ENCODE data around the gene AGBL1.

Gene AGBL1

GRCh38 chr15:86275361-86275760, 195.7 kb downstream of the AGBL1 start:
- no peak overlapping the region for H3K4me2 ChIP-seq (ENCODE audit: insufficient read depth, low read length)
- ATAC-seq (ENCODE audit: insufficient read depth, low read depth), result no peak
- no peaks in the 10 kb centered on the region for H3K79me2 ChIP-seq (ENCODE audit: insufficient read depth, low read length)
- no peak overlapping the region for H3K27ac ChIP-seq (ENCODE audit: low read length)
- no peaks in the 10 kb centered on the region for H3K27me3 ChIP-seq (ENCODE audit: insufficient read depth, low read length, poor library complexity)
- DNase-seq, result no peak
- no peak overlapping the region for H3K4me3 ChIP-seq (ENCODE audit: low read depth in 1 of 2, low read length in 2 of 2)
- no peak for TF ChIP-seq CTCF (IDR thresholded peaks at IDR 0.05; ENCODE audit: borderline replicate concordance, extremely low read depth, low read length, poor library complexity, severe bottlenecking)
- no peak for TF ChIP-seq EZH2 (IDR thresholded peaks at IDR 0.05; ENCODE audit: borderline replicate concordance, low read depth, low read length, severe bottlenecking)
- no peaks in the 10 kb centered on the region for H3K36me3 ChIP-seq (ENCODE audit: insufficient read depth, low read length)
- H3K9ac ChIP-seq (ENCODE audit: low read depth, low read length), result no peak overlapping the region
- no peak overlapping the region for H2AFZ ChIP-seq (ENCODE audit: low read depth, low read length)
- H3K4me1 ChIP-seq (ENCODE audit: insufficient read depth, low read length), result no peaks in the 10 kb centered on the region
- no peaks in the 10 kb centered on the region for H3K9me3 ChIP-seq (ENCODE audit: insufficient read depth, low read length, severe bottlenecking)
- H4K20me1 ChIP-seq (ENCODE audit: insufficient read depth, low read length), result no peaks in the 10 kb centered on the region

- no peak overlapping the region for H3K4me3 ChIP-seq (ENCODE audit: low read depth in 1 of 2, low read length in 2 of 2)
- no peaks in the 10 kb centered on the region for H3K4me1 ChIP-seq (ENCODE audit: insufficient read depth, low read length)
- H3K27ac ChIP-seq (ENCODE audit: low read length), result no peak overlapping the region
- no peak for DNase-seq
- no peaks in the 10 kb centered on the region for H3K36me3 ChIP-seq (ENCODE audit: insufficient read depth, low read length)
- H3K9ac ChIP-seq (ENCODE audit: low read depth, low read length), result no peak overlapping the region
- no peak for ATAC-seq (ENCODE audit: insufficient read depth, low read depth)
- H3K4me2 ChIP-seq (ENCODE audit: insufficient read depth, low read length), result no peak overlapping the region
- H2AFZ ChIP-seq (ENCODE audit: low read depth, low read length), result no peak overlapping the region
- no peaks in the 10 kb centered on the region for H3K27me3 ChIP-seq (ENCODE audit: insufficient read depth, low read length, poor library complexity)
- H4K20me1 ChIP-seq (ENCODE audit: insufficient read depth, low read length), result no peaks in the 10 kb centered on the region
- no peaks in the 10 kb centered on the region for H3K79me2 ChIP-seq (ENCODE audit: insufficient read depth, low read length)
- H3K9me3 ChIP-seq (ENCODE audit: insufficient read depth, low read length, severe bottlenecking), result no peaks in the 10 kb centered on the region
- TF ChIP-seq CTCF (IDR thresholded peaks at IDR 0.05; ENCODE audit: borderline replicate concordance, extremely low read depth, low read length, poor library complexity, severe bottlenecking), result no peak
- TF ChIP-seq EZH2 (IDR thresholded peaks at IDR 0.05; ENCODE audit: borderline replicate concordance, low read depth, low read length, severe bottlenecking), result no peak
Observed at GRCh38 chr15:86278586-86278985, 198.9 kb downstream of the AGBL1 start.

GRCh38 chr15:86284635-86285034, 205.0 kb downstream of the AGBL1 start:
- H3K27ac ChIP-seq (ENCODE audit: low read length), result no peak overlapping the region
- no peak overlapping the region for H3K4me2 ChIP-seq (ENCODE audit: insufficient read depth, low read length)
- ATAC-seq (ENCODE audit: insufficient read depth, low read depth) (no peak), DNase-seq (no peak)
- H3K9me3 ChIP-seq (ENCODE audit: insufficient read depth, low read length, severe bottlenecking), result no peaks in the 10 kb centered on the region
- no peaks in the 10 kb centered on the region for H4K20me1 ChIP-seq (ENCODE audit: insufficient read depth, low read length)
- H3K27me3 ChIP-seq (ENCODE audit: insufficient read depth, low read length, poor library complexity), result no peaks in the 10 kb centered on the region
- no peaks in the 10 kb centered on the region for H3K79me2 ChIP-seq (ENCODE audit: insufficient read depth, low read length)
- no peak for TF ChIP-seq CTCF (IDR thresholded peaks at IDR 0.05; ENCODE audit: borderline replicate concordance, extremely low read depth, low read length, poor library complexity, severe bottlenecking)
- no peak for TF ChIP-seq EZH2 (IDR thresholded peaks at IDR 0.05; ENCODE audit: borderline replicate concordance, low read depth, low read length, severe bottlenecking)
- H3K4me1 ChIP-seq (ENCODE audit: insufficient read depth, low read length), result no peaks in the 10 kb centered on the region
- no peaks in the 10 kb centered on the region for H3K36me3 ChIP-seq (ENCODE audit: insufficient read depth, low read length)
- H3K4me3 ChIP-seq (ENCODE audit: low read depth in 1 of 2, low read length in 2 of 2), result no peak overlapping the region
- no peak overlapping the region for H3K9ac ChIP-seq (ENCODE audit: low read depth, low read length)
- no peak overlapping the region for H2AFZ ChIP-seq (ENCODE audit: low read depth, low read length)

- Histone ChIP-seq H3K79me2 (ENCODE audit: insufficient read depth, low read length) (no peaks in the 10 kb centered on the region), H2AFZ (ENCODE audit: low read depth, low read length) (no peak overlapping the region), H3K36me3 (ENCODE audit: insufficient read depth, low read length) (no peaks in the 10 kb centered on the region), H3K4me2 (ENCODE audit: insufficient read depth, low read length) (no peak overlapping the region), H3K27me3 (ENCODE audit: insufficient read depth, low read length, poor library complexity) (no peaks in the 10 kb centered on the region), H3K9ac (ENCODE audit: low read depth, low read length) (no peak overlapping the region), H3K9me3 (ENCODE audit: insufficient read depth, low read length, severe bottlenecking) (no peaks in the 10 kb centered on the region), H3K4me1 (ENCODE audit: insufficient read depth, low read length) (no peaks in the 10 kb centered on the region), H3K4me3 (ENCODE audit: low read depth in 1 of 2, low read length in 2 of 2) (no peak overlapping the region), H4K20me1 (ENCODE audit: insufficient read depth, low read length) (no peaks in the 10 kb centered on the region), H3K27ac (ENCODE audit: low read length) (no peak overlapping the region)
- no peak for TF ChIP-seq EZH2 (IDR thresholded peaks at IDR 0.05; ENCODE audit: borderline replicate concordance, low read depth, low read length, severe bottlenecking)
- no peak for TF ChIP-seq CTCF (IDR thresholded peaks at IDR 0.05; ENCODE audit: borderline replicate concordance, extremely low read depth, low read length, poor library complexity, severe bottlenecking)
- no peak for ATAC-seq (ENCODE audit: insufficient read depth, low read depth)
- no peak for DNase-seq
Observed at GRCh38 chr15:86295511-86295910, 215.8 kb downstream of the AGBL1 start.

Measured in DND-41 (cell line).